ENCODE measurements around the gene MB.

Gene MB

GRCh38 chr22:35580351-35581022, 36.6 kb downstream of the MB start:
- TF ChIP-seq GABPA (IDR thresholded peaks at IDR 0.05; ENCODE audit: low read depth) = no peak
- TF ChIP-seq SPI1 (IDR thresholded peaks at IDR 0.05; ENCODE audit: borderline replicate concordance, low read depth) = no peak
- TF ChIP-seq REST (IDR thresholded peaks at IDR 0.05; ENCODE audit: insufficient replicate concordance, low read depth) = no peak
- H3K27ac ChIP-seq (replicated peaks) = no peak overlapping the region

GRCh38 chr22:35578836-35579575, 38.1 kb downstream of the MB start:
- no peak overlapping the region for H3K27ac ChIP-seq (replicated peaks)
- no peak for DNase-seq (ENCODE audit: low read depth in 1 of 2, low spot score in 1 of 2)
- no peak for TF ChIP-seq REST (IDR thresholded peaks at IDR 0.05; ENCODE audit: insufficient replicate concordance, low read depth)
- TF ChIP-seq POLR2AphosphoS5 (IDR thresholded peaks at IDR 0.05; ENCODE audit: low read depth) = no peak
- no peak for TF ChIP-seq CTCF (IDR thresholded peaks at IDR 0.05; ENCODE audit: insufficient read depth, low read length)
- H3K27me3 ChIP-seq (ENCODE audit: insufficient read depth, poor library complexity, severe bottlenecking) = no peaks in the 10 kb centered on the region
- H3K4me3 ChIP-seq (replicated peaks; ENCODE audit: insufficient read depth, low read length) = no peak overlapping the region

More at GRCh38 chr22:35580351-35581022, 36.6 kb downstream of the MB start:
- DNase-seq (ENCODE audit: low read depth in 1 of 2, low spot score in 1 of 2) = no peak
- Histone ChIP-seq H3K27me3 (ENCODE audit: insufficient read depth, poor library complexity, severe bottlenecking) (no peaks in the 10 kb centered on the region), H3K4me3 (replicated peaks; ENCODE audit: insufficient read depth, low read length) (no peak overlapping the region)

GRCh38 chr22:35577799-35578659, 39.1 kb downstream of the MB start:
- TF ChIP-seq CTCF (IDR thresholded peaks at IDR 0.05; ENCODE audit: insufficient read depth, low read length) (no peak), GABPA (IDR thresholded peaks at IDR 0.05; ENCODE audit: low read depth) (no peak), REST (IDR thresholded peaks at IDR 0.05; ENCODE audit: insufficient replicate concordance, low read depth) (no peak), POLR2AphosphoS5 (IDR thresholded peaks at IDR 0.05; ENCODE audit: low read depth) (no peak), SPI1 (IDR thresholded peaks at IDR 0.05; ENCODE audit: borderline replicate concordance, low read depth) (no peak)
- Histone ChIP-seq H3K27me3 (ENCODE audit: insufficient read depth, poor library complexity, severe bottlenecking) (no peaks in the 10 kb centered on the region), H3K27ac (replicated peaks) (no peak overlapping the region), H3K4me3 (replicated peaks; ENCODE audit: insufficient read depth, low read length) (no peak overlapping the region)
- DNase-seq (ENCODE audit: low read depth in 1 of 2, low spot score in 1 of 2) = no peak
